Natural killer cell (primary cell): Measurements from ENCODE around the gene TACC2. TPM values are rescaled to one million over a fixed set of nuclear protein-coding genes. Genes with fewer than 3 reads are reported as not detected.

Experiments used
- ATAC-seq, 3 donors: fragments of 150-1000 bp in 2 of 3; fragments of 200-7000 bp in 1 of 3; cut with Tn5 transposase; 1 replicate in 1 of 3; 2 replicates in 2 of 3; pipeline ENCODE4 v1.10.0; 2021; ENCODE audit warnings: mild to moderate bottlenecking in 2 of 3, moderate library complexity in 2 of 3
- DNase-seq, 2 donors: peaks; one replicate each; pipeline versions ENCODE4 v3.0.0 to v3.0.0-alpha.2; 2013 to 2021; ENCODE audit warnings: mixed read lengths in 1 of 2
- H3K27ac ChIP-seq: one replicate; pipeline ENCODE4 v1.5.1; 2013; ENCODE audit warnings: mild to moderate bottlenecking, low read length
- H3K27me3 ChIP-seq: one replicate; pipeline ENCODE4 v1.6.1; 2013; ENCODE audit warnings: low read length; ENCODE audit not compliant: control insufficient read depth, insufficient read depth
- H3K36me3 ChIP-seq: one replicate; pipeline ENCODE4 v1.6.1; 2013; ENCODE audit warnings: low read length; ENCODE audit not compliant: control insufficient read depth, insufficient read depth
- H3K4me1 ChIP-seq: one replicate; pipeline ENCODE4 v1.6.1; 2013; ENCODE audit warnings: low read length; ENCODE audit not compliant: control insufficient read depth, insufficient read depth
- H3K4me3 ChIP-seq: one replicate; pipeline ENCODE4 v1.5.1; 2013; ENCODE audit warnings: low read length
- H3K9me3 ChIP-seq: one replicate; pipeline ENCODE4 v1.6.1; 2013; ENCODE audit warnings: low read length; ENCODE audit not compliant: control insufficient read depth, insufficient read depth
- H3K27ac Mint-ChIP-seq, 2 donors: one replicate each; pipeline ENCODE4 v1.8.0; 2022; ENCODE audit warnings: mild to moderate bottlenecking in 2 of 2, mixed read lengths in 2 of 2, moderate library complexity in 1 of 2
- H3K27me3 Mint-ChIP-seq, 2 donors: one replicate each; pipeline ENCODE4 v1.8.0; 2022; ENCODE audit warnings: low read depth in 2 of 2, mixed read lengths in 2 of 2
- H3K36me3 Mint-ChIP-seq: one replicate; pipeline ENCODE4 v1.8.0; 2022; ENCODE audit warnings: mixed read lengths
- H3K4me1 Mint-ChIP-seq, 2 donors: one replicate each; pipeline ENCODE4 v1.8.0; 2022; ENCODE audit warnings: mixed read lengths in 2 of 2
- H3K4me3 Mint-ChIP-seq: one replicate; pipeline ENCODE4 v1.8.0; 2022; ENCODE audit warnings: mild to moderate bottlenecking, moderate library complexity, mixed read lengths
- H3K9me3 Mint-ChIP-seq, 2 donors: one replicate each; pipeline ENCODE4 v1.8.0; 2022; ENCODE audit warnings: mixed read lengths in 2 of 2
- CTCF ChIP-seq: fragments of 200-600 bp; IDR thresholded peaks from one replicate; pipeline ENCODE4 v1.8.0; 2022; ENCODE audit warnings: antibody characterized with exemption
- WGBS: methylation state at CpG from one replicate; pipeline ENCODE4 v1.1.7; 2013; ENCODE audit warnings: missing lambda C conversion rate; ENCODE audit not compliant: insufficient coverage; 5-methylcytosine and 5-hydroxymethylcytosine counted together
- intact Hi-C: fragments of 100-400 bp; cut with micrococcal nuclease; formaldehyde crosslinking; loops from one replicate; pipeline ENCODE4 v1.14.2; 2022
- total RNA-seq, 4 donors: library from RNA; stranded (reverse); fragments of 120-200 nt in 1 of 4; gene quantifications; one replicate each; pipeline versions ENCODE4 v1.2.3 to v1.2.4, GENCODE V29; 2013 to 2022

TACC2 gene
- total RNA-seq, 3 donors from 2014 or later (not counting 1 experiment from before 2014, with no cell fraction given) = not detected

- intact Hi-C loops = no loop called here
- no peaks in the 10 kb centered on the region for H3K4me1 ChIP-seq
- ATAC-seq (no peak), DNase-seq (no peak)
- H3K27me3 Mint-ChIP-seq = peaks cover 0 to 3% of the 10 kb centered on the region in 2 donors
- no peak overlapping the region for H3K27ac ChIP-seq
- H3K36me3 Mint-ChIP-seq = no peaks in the 10 kb centered on the region
- H3K27me3 ChIP-seq = no peaks in the 10 kb centered on the region
- H3K9me3 Mint-ChIP-seq = no peaks in the 10 kb centered on the region
- 61% methylated on average over 4 of the region's 4 CpGs for WGBS
- H3K4me3 Mint-ChIP-seq = no peak overlapping the region
- H3K27ac Mint-ChIP-seq = no peak overlapping the region
- H3K36me3 ChIP-seq = no peaks in the 10 kb centered on the region
- H3K4me3 ChIP-seq = no peak overlapping the region
- no peaks in the 10 kb centered on the region for H3K9me3 ChIP-seq
- no peaks in the 10 kb centered on the region for H3K4me1 Mint-ChIP-seq
- no peak for TF ChIP-seq CTCF
Measured at GRCh38 chr10:122245136-122245535, 256.2 kb downstream of the TACC2 start.

GRCh38 chr10:122245897-122246296 is 256.9 kb downstream of the TACC2 start:
- H3K4me1 ChIP-seq = no peaks in the 10 kb centered on the region
- H3K9me3 ChIP-seq = no peaks in the 10 kb centered on the region
- no peaks in the 10 kb centered on the region for H3K4me1 Mint-ChIP-seq
- H3K9me3 Mint-ChIP-seq = no peaks in the 10 kb centered on the region
- H3K27me3 ChIP-seq = no peaks in the 10 kb centered on the region
- no peaks in the 10 kb centered on the region for H3K36me3 Mint-ChIP-seq
- peaks cover 0 to 3% of the 10 kb centered on the region in 2 donors for H3K27me3 Mint-ChIP-seq
- H3K4me3 ChIP-seq = no peak overlapping the region
- TF ChIP-seq CTCF = no peak
- no peak overlapping the region for H3K27ac ChIP-seq
- no peak overlapping the region for H3K27ac Mint-ChIP-seq
- ATAC-seq (no peak), DNase-seq (no peak)
- H3K4me3 Mint-ChIP-seq = no peak overlapping the region
- intact Hi-C loops = no loop called here
- H3K36me3 ChIP-seq = no peaks in the 10 kb centered on the region
- 87% methylated on average over 11 of the region's 11 CpGs for WGBS

GRCh38 chr10:122246830-122247520 is 258.0 kb downstream of the TACC2 start:
- H3K27ac ChIP-seq = no peak overlapping the region
- TF ChIP-seq CTCF = no peak
- no peak overlapping the region for H3K27ac Mint-ChIP-seq
- H3K36me3 Mint-ChIP-seq = no peaks in the 10 kb centered on the region
- no peak overlapping the region for H3K4me3 Mint-ChIP-seq
- peaks cover 0 to 3% of the 10 kb centered on the region in 2 donors for H3K27me3 Mint-ChIP-seq
- H3K9me3 ChIP-seq = no peaks in the 10 kb centered on the region
- WGBS = 81% methylated on average over 10 of the region's 11 CpGs
- no peaks in the 10 kb centered on the region for H3K4me1 ChIP-seq
- ATAC-seq (no peak), DNase-seq (no peak)
- H3K4me1 Mint-ChIP-seq = no peaks in the 10 kb centered on the region
- intact Hi-C loops = no loop called here
- H3K36me3 ChIP-seq = no peaks in the 10 kb centered on the region
- H3K27me3 ChIP-seq = no peaks in the 10 kb centered on the region
- H3K9me3 Mint-ChIP-seq = no peaks in the 10 kb centered on the region
- H3K4me3 ChIP-seq = no peak overlapping the region
